PC-9 (cell line): Measurements from ENCODE around the gene CACNB4. TPM values are rescaled to one million over a fixed set of nuclear protein-coding genes. Genes with fewer than 3 reads are reported as not detected.

Experiments used
- BruUV-seq: library from RNA; stranded (reverse); fragments of 400-500 nt; replicated peaks from 2 replicates; lab custom pipeline; 2021; lab: Mats Ljungman, UMichigan
- CTCF ChIA-PET: fragments of 300-600 bp; sonication (Branson Sonifier 250); formaldehyde crosslinking; loops from one replicate; lab custom pipeline; 2022; ENCODE audit warnings: antibody characterized with exemption; lab: Charles Lee
- POLR2A ChIA-PET: fragments of 300-600 bp; sonication (Branson Sonifier 250); formaldehyde crosslinking; loops from one replicate; lab custom pipeline; 2022; ENCODE audit warnings: antibody characterized with exemption; ENCODE audit not compliant: unreplicated experiment; lab: Charles Lee
- DNase-seq, 2 experiments: peaks; one replicate each; pipeline versions ENCODE4 v3.0.0 to v3.0.0-alpha.2; 2015 to 2022; ENCODE audit warnings: mixed read lengths in 1 of 2
- H2AFZ ChIP-seq: fragments of 200-600 bp; sonication (generic); 2 replicates; pipeline ENCODE4 v1.8.1; 2017; ENCODE audit warnings: antibody characterized with exemption
- H3F3A ChIP-seq: fragments of 200-600 bp; sonication (generic); 2 replicates; pipeline ENCODE4 v1.8.1; 2017; ENCODE audit warnings: antibody characterized with exemption, mild to moderate bottlenecking, low read depth; ENCODE audit not compliant: insufficient read depth
- H3K27ac ChIP-seq: fragments of 200-600 bp; sonication (generic); 2 replicates; pipeline ENCODE4 v1.6.1; 2016; ENCODE audit warnings: mixed run types
- H3K27me3 ChIP-seq: fragments of 200-600 bp; sonication (generic); 2 replicates; pipeline ENCODE4 v1.6.1; 2016; ENCODE audit warnings: low read depth, mixed run types; ENCODE audit not compliant: insufficient read depth
- H3K36me3 ChIP-seq: fragments of 200-600 bp; sonication (generic); 2 replicates; pipeline ENCODE4 v1.6.1; 2016; ENCODE audit warnings: low read depth, mixed run types
- H3K4me1 ChIP-seq: fragments of 200-600 bp; sonication (generic); replicated peaks from 2 replicates; pipeline ENCODE4 v1.6.1; 2016; ENCODE audit warnings: mixed run types; ENCODE audit not compliant: insufficient read depth
- H3K4me2 ChIP-seq: fragments of 200-600 bp; sonication (generic); 2 replicates; pipeline ENCODE4 v1.6.1; 2017; ENCODE audit warnings: mixed run types
- H3K4me3 ChIP-seq: fragments of 200-600 bp; sonication (generic); 2 replicates; pipeline ENCODE4 v1.6.1; 2016; ENCODE audit warnings: mixed run types
- H3K79me2 ChIP-seq: fragments of 200-600 bp; sonication (generic); 2 replicates; pipeline ENCODE4 v1.6.1; 2017; ENCODE audit warnings: low read depth, mixed run types
- H3K9me2 ChIP-seq: fragments of 200-600 bp; sonication (generic); 2 replicates; pipeline ENCODE4 v1.8.1; 2017; ENCODE audit warnings: mild to moderate bottlenecking; ENCODE audit not compliant: insufficient read depth
- H3K9me3 ChIP-seq: fragments of 200-600 bp; sonication (generic); 2 replicates; pipeline ENCODE4 v1.8.1; 2016; ENCODE audit warnings: low read depth; ENCODE audit not compliant: insufficient read depth
- H4K20me1 ChIP-seq: fragments of 200-600 bp; sonication (generic); 2 replicates; pipeline ENCODE4 v1.8.1; 2017; ENCODE audit not compliant: insufficient read depth
- CTCF ChIP-seq: fragments of 200-600 bp; sonication (generic); conservative IDR thresholded peaks from 2 replicates; pipeline ENCODE4 v1.6.1; 2017; ENCODE audit warnings: mixed run types, antibody characterized with exemption, mild to moderate bottlenecking, moderate library complexity
- EZH2 ChIP-seq: fragments of 200-600 bp; sonication (generic); IDR thresholded peaks from 2 replicates; pipeline ENCODE4 v1.8.0; 2017; ENCODE audit warnings: antibody characterized with exemption, low read depth
- intact Hi-C: fragments of 100-400 bp; cut with micrococcal nuclease; formaldehyde crosslinking; loops from one replicate; pipeline ENCODE4 v1.10.0; 2022; ENCODE audit not compliant: unreplicated experiment
- total RNA-seq: library from RNA; stranded (reverse); gene quantifications from 2 replicates; pipeline ENCODE4 v1.2.3, GENCODE V29; 2021

Gene CACNB4
- total RNA-seq, 1 experiment from 2014 or later = 0.98 TPM

- no peak overlapping the region for H2AFZ ChIP-seq
- CTCF ChIA-PET = no interaction called here
- no peak overlapping the region for H3K4me3 ChIP-seq
- no peaks in the 10 kb centered on the region for H3K79me2 ChIP-seq
- no peak overlapping the region for H3K4me2 ChIP-seq
- no peaks in the 10 kb centered on the region for H3K9me3 ChIP-seq
- no peaks in the 10 kb centered on the region for H3K9me2 ChIP-seq
- no peaks in the 10 kb centered on the region for H3K4me1 ChIP-seq
- H3K27me3 ChIP-seq = no peaks in the 10 kb centered on the region; the same call in 1 of the 2 replicates
- TF ChIP-seq EZH2 = no peak
- no peak for TF ChIP-seq CTCF
- no peaks in the 10 kb centered on the region for H4K20me1 ChIP-seq
- no peaks in the 10 kb centered on the region for H3F3A ChIP-seq
- no peak for DNase-seq
- H3K36me3 ChIP-seq = no peaks in the 10 kb centered on the region
- no peak overlapping the region for H3K27ac ChIP-seq
- no TSS peak for BruUV-seq
- intact Hi-C loops = no loop called here
- POLR2A ChIA-PET = no interaction called here
These were observed 107.8 kb downstream of the CACNB4 start for GRCh38 chr2:151991010-151991409.

GRCh38 chr2:151989378-151989777 lies 109.5 kb downstream of the CACNB4 start:
- Histone ChIP-seq H3K9me2 (no peaks in the 10 kb centered on the region), H2AFZ (no peak overlapping the region), H3K4me1 (no peaks in the 10 kb centered on the region), H3K4me3 (no peak overlapping the region), H3K9me3 (no peaks in the 10 kb centered on the region), H3F3A (no peaks in the 10 kb centered on the region), H3K36me3 (no peaks in the 10 kb centered on the region), H3K79me2 (no peaks in the 10 kb centered on the region), H3K27ac (no peak overlapping the region), H3K27me3 (no peaks in the 10 kb centered on the region; the same call in 1 of the 2 replicates), H4K20me1 (no peaks in the 10 kb centered on the region), H3K4me2 (no peak overlapping the region)
- TF ChIP-seq EZH2 = no peak
- TF ChIP-seq CTCF = no peak
- ChIA-PET CTCF (no interaction called here), POLR2A (no interaction called here)
- no TSS peak for BruUV-seq
- no peak for DNase-seq
- intact Hi-C loops = no loop called here

GRCh38 chr2:151987484-151987883 lies 111.4 kb downstream of the CACNB4 start:
- no peak overlapping the region for H3K27ac ChIP-seq
- no peak overlapping the region for H2AFZ ChIP-seq
- no peak overlapping the region for H3K4me2 ChIP-seq
- H3K27me3 ChIP-seq = no peaks in the 10 kb centered on the region; the same call in 1 of the 2 replicates
- no peak overlapping the region for H3K4me3 ChIP-seq
- no peaks in the 10 kb centered on the region for H3K9me2 ChIP-seq
- no peaks in the 10 kb centered on the region for H3K4me1 ChIP-seq
- H3F3A ChIP-seq = no peaks in the 10 kb centered on the region
- no peak for TF ChIP-seq EZH2
- CTCF ChIA-PET = no interaction called here
- no TSS peak for BruUV-seq
- no peak for DNase-seq
- POLR2A ChIA-PET = no interaction called here
- no peaks in the 10 kb centered on the region for H3K9me3 ChIP-seq
- intact Hi-C loops = no loop called here
- H3K36me3 ChIP-seq = no peaks in the 10 kb centered on the region
- H4K20me1 ChIP-seq = no peaks in the 10 kb centered on the region
- H3K79me2 ChIP-seq = no peaks in the 10 kb centered on the region
